ENCODE data around the gene KRTAP25-1. TPM values are rescaled to one million over a fixed set of nuclear protein-coding genes. Genes with fewer than 3 reads are reported as not detected.

Gene KRTAP25-1
- total and polyA plus RNA-seq, 2 of the 8 experiments (the other 6 are each of a cell fraction or from before 2014, with no cell fraction given) = not detected

DNA sequence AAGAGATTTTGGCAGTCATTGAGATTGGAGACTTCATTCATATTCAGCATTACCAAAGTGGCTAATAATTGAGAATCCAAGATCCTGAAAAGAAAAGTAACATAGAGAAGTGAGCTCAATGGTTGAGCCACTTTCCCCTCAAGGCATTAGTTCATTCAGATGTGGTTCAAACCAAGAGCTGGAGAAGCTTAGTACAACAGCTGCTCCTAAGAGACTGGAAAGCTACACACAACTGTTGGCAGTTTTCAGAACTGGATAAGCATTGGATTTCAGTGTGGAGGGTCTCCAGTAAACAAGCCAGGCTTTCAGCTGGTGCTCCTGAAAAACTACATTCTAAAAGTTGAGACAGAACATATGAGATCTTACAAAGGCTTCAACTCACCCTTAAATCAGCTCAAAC is 44.3 kb downstream of the KRTAP25-1 start:
- Histone ChIP-seq H3K9me3 (ENCODE audit: insufficient read depth in 2 of 2, low read depth in 1 of 2, low read length in 1 of 2) (no peaks in the 10 kb centered on the region), H3K4ac (replicated peaks; ENCODE audit: insufficient read length, low read depth, low read length) (no peak overlapping the region), H3K36me3 (ENCODE audit: control insufficient read depth in 2 of 4, insufficient read depth in 4 of 4, low read length in 3 of 4) (no peaks in the 10 kb centered on the region), H2BK20ac (ENCODE audit: low read length) (no peak overlapping the region), H3K4me2 (ENCODE audit: insufficient read depth in 1 of 2, low read depth in 2 of 2, low read length in 2 of 2) (no peak overlapping the region), H3K23ac (ENCODE audit: insufficient read length) (no peak overlapping the region), H2AK5ac (ENCODE audit: low read depth, low read length) (no peak overlapping the region), H3K23me2 (ENCODE audit: low read depth, low read length) (no peaks in the 10 kb centered on the region), H3K27me3 (replicated peaks in 1 of 4; ENCODE audit: control insufficient read depth in 3 of 4, extremely low read depth in 1 of 4, insufficient read depth in 3 of 4, low read length in 3 of 4) (no peaks in the 10 kb centered on the region), H2BK12ac (ENCODE audit: low read depth, low read length) (no peak overlapping the region), H4K20me1 (replicated peaks in 1 of 2; ENCODE audit: control insufficient read depth in 1 of 2, insufficient read depth in 2 of 2, low read length in 2 of 2) (no peaks in the 10 kb centered on the region), H3K27ac (ENCODE audit: low read depth, low read length) (no peak overlapping the region), H4K91ac (replicated peaks; ENCODE audit: insufficient read length, low read length) (no peak overlapping the region), H3K4me3 (ENCODE audit: extremely low read depth in 1 of 4, insufficient read depth in 2 of 4, low read depth in 3 of 4, low read length in 4 of 4) (no peak overlapping the region), H3K4me1 (replicated peaks in 1 of 4; ENCODE audit: control insufficient read depth in 3 of 4, insufficient read depth in 4 of 4, low read length in 3 of 4) (no peaks in the 10 kb centered on the region), H3K79me2 (ENCODE audit: control insufficient read depth in 1 of 2, insufficient read depth in 2 of 2, low read length in 2 of 2) (no peaks in the 10 kb centered on the region), H4K5ac (ENCODE audit: insufficient read length, low read depth, low read length) (no peak overlapping the region), H2BK5ac (ENCODE audit: low read depth, low read length) (no peak overlapping the region), H3K9ac (replicated peaks in 1 of 4; ENCODE audit: extremely low read depth in 1 of 4, low read depth in 3 of 4, low read length in 3 of 4) (no peak overlapping the region), H2BK15ac (ENCODE audit: low read length) (no peak overlapping the region), H4K8ac (ENCODE audit: extremely low read depth, insufficient read depth, low read length) (no peak overlapping the region), H3K79me1 (ENCODE audit: low read depth, low read length) (no peaks in the 10 kb centered on the region), H2AFZ (ENCODE audit: low read length) (no peak overlapping the region; the same call in 1 of the 2 replicates), H3K14ac (ENCODE audit: insufficient read length) (no peak overlapping the region), H2BK120ac (replicated peaks; ENCODE audit: low read depth, low read length) (no peak overlapping the region), H3K18ac (ENCODE audit: extremely low read depth, low read length) (no peak overlapping the region), H3K56ac (replicated peaks; ENCODE audit: insufficient read length, low read depth, low read length) (no peak overlapping the region)
- TF ChIP-seq SIX5 (IDR thresholded peaks at IDR 0.05; ENCODE audit: low read depth, low read length) (no peak), TEAD4 (IDR thresholded peaks at IDR 0.05; ENCODE audit: low read depth, low read length) (no peak), SP1 (IDR thresholded peaks at IDR 0.05; ENCODE audit: low read depth, low read length) (no peak), USF2 (IDR thresholded peaks at IDR 0.05; ENCODE audit: low read length) (no peak), NANOG (IDR thresholded peaks at IDR 0.05; ENCODE audit: insufficient read depth, low read depth, low read length, poor library complexity, severe bottlenecking) (no peak), NRF1 (IDR thresholded peaks at IDR 0.05; ENCODE audit: low read depth, low read length) (no peak), RBBP5 (IDR thresholded peaks at IDR 0.05; ENCODE audit: borderline replicate concordance, low read depth, low read length) (no peak), CBX5 (IDR thresholded peaks at IDR 0.05; ENCODE audit: low read depth, low read length) (no peak), KDM1A (IDR thresholded peaks at IDR 0.05; ENCODE audit: borderline replicate concordance, low read length) (no peak)
- no peak for DNase-seq (ENCODE audit: low read depth in 1 of 2, low spot score in 2 of 2)
- CTCF ChIA-PET (ENCODE audit: partially characterized antibody) = interaction anchor here (0.8 to 3.4 kb wide), 7 partner anchors 9 to 201 kb away, joined by 4 to 16 read pairs (median 6); no protein-coding TSS in a partner anchor
- FAIRE-seq = no peak
- POLR2A ChIA-PET (ENCODE audit: partially characterized antibody) = no interaction called here
